ENCODE measurements around the gene NDRG4.

The NDRG4 gene

GRCh38 chr16:58507195-58507962 is 7.4 kb downstream of the NDRG4 start:
- peaks cover 6% of the 10 kb centered on the region for H3K4me1 Mint-ChIP-seq
- H3K27me3 Mint-ChIP-seq (ENCODE audit: low read depth) = peaks cover 4% of the 10 kb centered on the region
- no peaks in the 10 kb centered on the region for H3K36me3 Mint-ChIP-seq (ENCODE audit: low read depth)
- H3K4me3 Mint-ChIP-seq = no peak overlapping the region
- TF ChIP-seq, protein P1, sequence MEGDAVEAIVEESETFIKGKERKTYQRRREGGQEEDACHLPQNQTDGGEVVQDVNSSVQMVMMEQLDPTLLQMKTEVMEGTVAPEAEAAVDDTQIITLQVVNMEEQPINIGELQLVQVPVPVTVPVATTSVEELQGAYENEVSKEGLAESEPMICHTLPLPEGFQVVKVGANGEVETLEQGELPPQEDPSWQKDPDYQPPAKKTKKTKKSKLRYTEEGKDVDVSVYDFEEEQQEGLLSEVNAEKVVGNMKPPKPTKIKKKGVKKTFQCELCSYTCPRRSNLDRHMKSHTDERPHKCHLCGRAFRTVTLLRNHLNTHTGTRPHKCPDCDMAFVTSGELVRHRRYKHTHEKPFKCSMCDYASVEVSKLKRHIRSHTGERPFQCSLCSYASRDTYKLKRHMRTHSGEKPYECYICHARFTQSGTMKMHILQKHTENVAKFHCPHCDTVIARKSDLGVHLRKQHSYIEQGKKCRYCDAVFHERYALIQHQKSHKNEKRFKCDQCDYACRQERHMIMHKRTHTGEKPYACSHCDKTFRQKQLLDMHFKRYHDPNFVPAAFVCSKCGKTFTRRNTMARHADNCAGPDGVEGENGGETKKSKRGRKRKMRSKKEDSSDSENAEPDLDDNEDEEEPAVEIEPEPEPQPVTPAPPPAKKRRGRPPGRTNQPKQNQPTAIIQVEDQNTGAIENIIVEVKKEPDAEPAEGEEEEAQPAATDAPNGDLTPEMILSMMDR (IDR thresholded peaks at IDR 0.05; ENCODE audit: unreplicated experiment in 3 of 3) = no peak
- H3K27ac Mint-ChIP-seq = no peak overlapping the region
- H3K9me3 Mint-ChIP-seq = no peaks in the 10 kb centered on the region

- TF ChIP-seq, protein P1 (IDR thresholded peaks at IDR 0.05; ENCODE audit: unreplicated experiment in 3 of 3) = no peak
- Mint-ChIP-seq H3K4me3 (no peak overlapping the region), H3K27ac (no peak overlapping the region), H3K9me3 (no peaks in the 10 kb centered on the region), H3K27me3 (ENCODE audit: low read depth) (no peaks in the 10 kb centered on the region), H3K36me3 (ENCODE audit: low read depth) (no peaks in the 10 kb centered on the region), H3K4me1 (peaks cover 6% of the 10 kb centered on the region)
Observed at GRCh38 chr16:58507963-58508670, 8.2 kb downstream of the NDRG4 start.

GRCh38 chr16:58508671-58509251 is 8.8 kb downstream of the NDRG4 start:
- no peaks in the 10 kb centered on the region for H3K36me3 Mint-ChIP-seq (ENCODE audit: low read depth)
- peaks cover 7% of the 10 kb centered on the region for H3K4me1 Mint-ChIP-seq
- no peak overlapping the region for H3K4me3 Mint-ChIP-seq
- H3K27ac Mint-ChIP-seq = no peak overlapping the region
- H3K27me3 Mint-ChIP-seq (ENCODE audit: low read depth) = no peaks in the 10 kb centered on the region
- H3K9me3 Mint-ChIP-seq = no peaks in the 10 kb centered on the region
- TF ChIP-seq, protein P1 (IDR thresholded peaks at IDR 0.05; ENCODE audit: unreplicated experiment in 3 of 3) = no peak

DNA sequence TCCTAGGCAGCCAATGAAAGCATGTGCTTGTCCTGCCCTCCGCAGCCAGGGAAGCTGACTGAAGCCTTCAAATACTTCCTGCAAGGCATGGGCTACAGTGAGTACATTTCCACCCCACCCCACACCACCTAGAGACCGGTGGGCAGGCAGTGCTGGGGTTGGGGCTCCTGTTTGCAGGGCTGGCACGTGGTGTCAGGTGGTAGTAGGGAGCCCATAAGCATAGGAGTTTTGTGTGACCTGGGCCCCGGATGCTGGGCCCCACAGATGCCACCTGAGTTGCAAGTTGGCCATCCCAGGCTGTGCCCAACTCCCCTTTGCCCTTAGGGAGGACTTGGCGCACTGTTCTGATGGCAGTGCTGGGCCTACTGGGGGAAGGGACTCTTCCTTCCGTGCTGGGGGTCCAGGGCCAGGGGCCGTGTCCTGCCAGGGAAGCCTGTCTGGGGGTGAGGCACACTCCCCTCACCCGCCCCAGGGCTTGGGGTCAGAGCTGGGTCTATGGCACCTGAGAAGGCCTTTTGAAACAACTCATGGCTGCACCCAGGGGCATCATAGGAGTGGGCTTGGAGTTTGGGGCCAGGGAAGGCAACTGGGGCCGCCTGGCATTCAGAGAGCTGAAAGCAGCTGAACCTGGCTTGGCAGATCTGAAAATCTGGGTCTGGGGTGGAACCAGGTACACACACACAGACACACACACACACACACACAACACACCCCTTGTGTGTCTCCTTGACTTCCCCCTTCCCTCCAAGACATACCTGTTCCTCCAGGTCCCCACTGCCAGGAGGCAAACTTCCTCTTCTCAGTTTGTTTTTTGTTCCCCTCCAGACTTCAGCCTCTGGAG is 9.5 kb downstream of the NDRG4 start:
- H3K36me3 Mint-ChIP-seq (ENCODE audit: low read depth) = no peaks in the 10 kb centered on the region
- H3K4me1 Mint-ChIP-seq = peaks cover 10% of the 10 kb centered on the region
- H3K9me3 Mint-ChIP-seq = no peaks in the 10 kb centered on the region
- TF ChIP-seq, protein P1 (IDR thresholded peaks at IDR 0.05; ENCODE audit: unreplicated experiment in 3 of 3) = no peak
- H3K27me3 Mint-ChIP-seq (ENCODE audit: low read depth) = no peaks in the 10 kb centered on the region
- no peak overlapping the region for H3K4me3 Mint-ChIP-seq
- no peak overlapping the region for H3K27ac Mint-ChIP-seq

DNA sequence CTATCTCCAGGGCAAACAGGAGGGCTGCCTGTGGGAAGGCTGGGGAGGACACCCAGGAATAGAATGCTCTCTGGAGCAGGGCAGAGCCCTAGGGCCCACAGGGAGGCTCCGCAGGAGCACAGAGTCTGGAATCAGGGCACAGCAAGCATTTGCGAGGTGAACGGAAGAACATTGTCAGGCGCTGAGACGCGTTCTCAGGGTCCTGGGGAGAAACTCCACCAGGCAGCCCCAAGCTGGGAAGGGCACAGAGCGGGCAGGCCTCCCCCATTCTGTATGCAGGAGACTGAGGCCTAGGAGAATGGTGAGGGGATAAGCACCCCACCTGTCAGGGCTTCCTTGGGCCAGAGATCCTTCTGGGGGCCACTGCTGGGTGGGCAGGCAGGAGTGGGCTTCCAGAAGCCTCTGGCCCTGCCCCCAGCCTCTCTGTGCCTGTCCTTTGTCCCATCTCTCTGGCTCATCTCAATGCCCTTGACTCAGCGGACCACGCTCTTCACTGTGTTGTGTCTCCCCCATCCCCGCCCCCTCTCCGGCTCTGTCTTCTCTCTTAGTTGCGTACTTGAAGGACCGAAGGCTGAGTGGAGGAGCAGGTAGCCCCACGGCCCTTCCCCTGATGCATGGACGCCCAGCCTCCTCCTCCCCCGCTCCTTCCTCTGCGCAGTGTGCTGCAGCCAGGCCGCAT is 10.3 kb downstream of the NDRG4 start:
- no peak overlapping the region for H3K4me3 Mint-ChIP-seq
- no peaks in the 10 kb centered on the region for H3K9me3 Mint-ChIP-seq
- TF ChIP-seq, protein P1 (IDR thresholded peaks at IDR 0.05; ENCODE audit: unreplicated experiment in 3 of 3) = no peak
- no peaks in the 10 kb centered on the region for H3K36me3 Mint-ChIP-seq (ENCODE audit: low read depth)
- peaks cover 17% of the 10 kb centered on the region for H3K4me1 Mint-ChIP-seq
- H3K27me3 Mint-ChIP-seq (ENCODE audit: low read depth) = no peaks in the 10 kb centered on the region
- no peak overlapping the region for H3K27ac Mint-ChIP-seq
